Limb (tissue), 2 donors: ENCODE measurements around the gene MRPL51.

Experiments used
- DNase-seq, 2 donors: peaks; one replicate each; pipeline ENCODE4 v3.0.0-alpha.2; 2016; ENCODE audit errors: extremely low spot score in 2 of 2

The MRPL51 gene

DNA sequence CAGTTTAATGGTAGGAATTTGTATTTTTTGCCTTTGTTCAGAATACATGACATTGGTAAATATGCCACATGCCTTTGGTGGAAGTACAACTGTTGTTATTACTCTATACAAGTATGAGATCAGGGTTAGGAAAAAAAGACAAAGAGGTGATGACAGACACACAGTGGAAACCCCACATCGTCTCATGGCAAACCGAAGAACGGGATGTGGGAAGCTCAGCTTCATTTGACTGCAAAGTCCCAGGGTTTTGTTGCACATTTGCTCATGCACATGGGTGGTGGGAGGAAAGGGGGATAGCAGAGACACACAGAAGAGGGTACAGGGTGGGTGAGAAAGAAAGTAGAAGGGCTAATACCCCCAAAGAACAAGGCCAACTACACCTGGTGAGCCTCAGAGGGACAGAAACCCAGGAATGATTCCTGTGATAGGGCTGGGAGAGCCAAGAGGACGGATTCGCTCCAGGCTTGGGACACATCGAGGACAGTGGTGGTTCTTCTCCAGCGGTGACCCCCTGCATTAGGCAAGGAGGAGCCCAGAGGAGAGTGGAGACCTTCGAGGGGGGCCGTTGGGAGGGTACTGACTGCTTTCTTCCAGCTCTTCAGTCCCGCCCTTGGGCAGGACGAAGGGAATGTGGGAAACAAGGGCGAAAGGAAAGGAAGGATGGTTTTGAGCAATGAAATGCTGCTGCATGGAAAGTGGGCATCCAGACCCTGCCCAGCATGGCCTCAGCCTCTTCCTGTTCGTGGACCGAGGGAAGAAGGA lies 30.6 kb downstream of the MRPL51 start:
- no peak for DNase-seq

DNA sequence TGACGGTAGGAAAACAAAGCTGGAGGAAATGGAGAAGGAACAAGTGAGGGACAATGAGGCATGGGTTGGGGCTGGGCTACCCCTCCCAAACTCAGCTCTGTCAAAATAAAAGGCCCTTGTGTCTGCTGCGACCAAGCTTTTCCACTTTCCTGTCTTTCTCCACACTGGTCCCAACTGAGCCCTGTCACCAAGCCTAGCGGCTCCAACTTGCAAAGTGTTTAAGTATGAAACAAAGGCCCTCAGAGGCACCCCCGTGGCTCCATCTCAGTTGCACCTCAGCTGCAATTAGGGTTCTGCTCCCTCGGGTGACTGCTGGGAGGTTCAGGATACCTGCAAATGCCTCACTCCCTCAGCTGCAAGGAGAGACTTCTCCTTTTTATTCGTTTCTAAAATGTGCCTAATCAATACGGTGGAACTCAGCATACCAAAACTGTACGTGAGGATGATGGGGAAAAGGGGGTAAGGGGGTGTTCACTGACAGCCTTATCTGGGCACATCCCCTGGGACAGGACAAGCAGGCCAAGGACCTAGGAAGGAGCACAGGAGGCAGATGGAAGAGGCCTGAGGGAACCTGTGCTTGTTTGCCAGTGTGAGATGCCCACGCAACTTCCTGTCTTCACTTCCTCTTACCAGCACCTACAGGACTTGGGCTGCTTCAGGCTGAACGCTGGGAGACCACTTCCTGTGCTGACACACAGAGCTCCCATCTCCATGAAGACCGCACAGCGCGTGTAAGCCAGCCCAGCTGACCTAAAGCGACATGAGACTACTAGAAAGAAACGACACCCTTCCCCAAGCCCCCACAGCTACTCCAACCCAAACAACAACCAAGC lies 31.4 kb downstream of the MRPL51 start:
- DNase-seq = no peak

DNA sequence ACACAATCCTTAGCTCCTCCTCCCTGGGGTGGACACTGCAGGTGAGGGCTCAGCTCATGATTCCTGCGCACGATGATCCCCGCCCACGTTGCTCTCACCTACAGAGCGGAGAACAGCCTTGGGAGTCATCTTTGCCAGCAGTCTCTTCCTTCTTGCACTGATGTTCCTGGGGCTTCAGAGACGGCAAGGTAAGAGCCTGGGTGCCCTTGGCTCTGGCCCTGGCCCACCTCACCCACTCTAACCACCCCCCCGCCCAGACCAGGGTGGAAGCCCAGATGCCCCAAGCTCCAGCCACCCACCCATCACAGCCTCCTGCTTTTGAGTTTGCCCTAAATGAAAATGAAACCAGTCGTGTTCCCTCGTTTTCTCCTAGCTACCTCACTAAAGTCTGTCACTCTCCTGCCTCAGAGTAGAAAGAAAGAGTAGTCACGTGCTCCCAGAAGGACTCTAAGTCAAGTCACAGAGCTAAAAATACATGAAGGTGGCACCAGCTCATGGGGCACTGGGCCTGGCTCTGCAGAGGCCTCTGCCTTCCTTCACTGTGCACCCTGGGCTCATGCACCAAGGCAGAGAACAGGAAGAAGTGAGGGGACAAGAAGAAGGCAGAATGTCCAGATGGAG lies 32.2 kb downstream of the MRPL51 start:
- DNase-seq = no peak

DNA sequence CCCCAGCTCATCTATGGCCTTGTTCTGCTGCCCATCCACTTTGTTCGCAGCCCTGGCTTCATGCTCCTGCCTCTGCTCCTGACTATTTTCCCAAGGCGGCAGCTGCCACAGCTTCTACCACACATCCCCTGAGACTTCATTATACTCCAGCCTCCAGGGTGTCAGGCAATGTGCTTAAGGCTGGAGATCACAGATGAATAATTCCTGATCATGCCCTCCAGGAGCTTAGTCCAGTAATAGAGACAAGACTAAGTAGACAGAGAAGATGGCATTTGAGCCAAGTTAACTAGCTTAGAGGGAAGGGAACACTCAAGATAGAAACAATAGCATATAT lies 34.1 kb downstream of the MRPL51 start:
- DNase-seq = no peak

DNA sequence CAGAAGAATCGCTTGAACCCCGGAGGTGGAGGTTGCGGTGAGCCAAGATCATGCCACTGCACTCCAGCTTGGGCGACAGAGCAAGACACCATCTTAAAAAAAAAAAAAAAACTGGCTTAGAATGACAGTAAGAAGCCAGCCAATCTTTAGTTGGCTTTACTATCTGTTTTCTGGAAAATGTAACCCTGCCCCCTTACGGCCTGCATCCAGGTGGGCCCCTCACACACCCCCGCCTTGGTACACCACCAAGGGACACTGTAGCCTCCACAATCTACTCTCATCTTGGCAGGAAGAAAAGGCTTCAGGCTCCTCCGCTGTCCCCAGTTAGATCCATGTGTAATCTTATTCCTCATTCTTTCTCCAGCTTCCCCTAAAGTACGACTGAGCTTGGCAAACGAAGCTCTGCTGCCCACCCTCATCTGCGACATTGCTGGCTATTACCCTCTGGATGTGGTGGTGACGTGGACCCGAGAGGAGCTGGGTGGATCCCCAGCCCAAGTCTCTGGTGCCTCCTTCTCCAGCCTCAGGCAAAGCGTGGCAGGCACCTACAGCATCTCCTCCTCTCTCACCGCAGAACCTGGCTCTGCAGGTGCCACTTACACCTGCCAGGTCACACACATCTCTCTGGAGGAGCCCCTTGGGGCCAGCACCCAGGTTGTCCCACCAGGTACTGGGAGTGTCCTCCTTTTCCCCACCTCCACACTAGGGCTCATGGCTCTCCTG lies 34.6 kb downstream of the MRPL51 start:
- no peak for DNase-seq

DNA sequence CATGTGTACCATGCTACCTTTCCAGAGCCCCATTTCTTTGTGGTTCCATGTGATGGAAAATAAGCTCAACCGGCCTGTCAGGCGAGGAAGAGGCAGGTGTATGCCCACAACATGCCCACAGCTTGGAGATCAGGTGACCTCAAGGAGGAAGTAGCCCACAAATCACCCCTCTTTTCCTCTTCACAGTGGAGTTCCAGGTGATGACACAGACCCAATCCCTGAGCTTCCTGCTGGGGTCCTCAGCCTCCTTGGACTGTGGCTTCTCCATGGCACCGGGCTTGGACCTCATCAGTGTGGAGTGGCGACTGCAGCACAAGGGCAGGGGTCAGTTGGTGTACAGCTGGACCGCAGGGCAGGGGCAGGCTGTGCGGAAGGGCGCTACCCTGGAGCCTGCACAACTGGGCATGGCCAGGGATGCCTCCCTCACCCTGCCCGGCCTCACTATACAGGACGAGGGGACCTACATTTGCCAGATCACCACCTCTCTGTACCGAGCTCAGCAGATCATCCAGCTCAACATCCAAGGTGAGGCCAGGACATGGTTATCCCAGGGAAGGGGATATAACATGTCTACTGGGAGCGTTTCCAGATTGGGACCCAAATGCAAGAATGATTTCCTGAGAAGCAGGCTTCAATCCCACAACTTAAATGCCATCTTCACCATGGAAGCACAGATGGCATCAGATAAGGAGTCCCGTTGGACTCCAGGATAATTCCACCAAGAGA lies 35.7 kb downstream of the MRPL51 start:
- DNase-seq = no peak

DNA sequence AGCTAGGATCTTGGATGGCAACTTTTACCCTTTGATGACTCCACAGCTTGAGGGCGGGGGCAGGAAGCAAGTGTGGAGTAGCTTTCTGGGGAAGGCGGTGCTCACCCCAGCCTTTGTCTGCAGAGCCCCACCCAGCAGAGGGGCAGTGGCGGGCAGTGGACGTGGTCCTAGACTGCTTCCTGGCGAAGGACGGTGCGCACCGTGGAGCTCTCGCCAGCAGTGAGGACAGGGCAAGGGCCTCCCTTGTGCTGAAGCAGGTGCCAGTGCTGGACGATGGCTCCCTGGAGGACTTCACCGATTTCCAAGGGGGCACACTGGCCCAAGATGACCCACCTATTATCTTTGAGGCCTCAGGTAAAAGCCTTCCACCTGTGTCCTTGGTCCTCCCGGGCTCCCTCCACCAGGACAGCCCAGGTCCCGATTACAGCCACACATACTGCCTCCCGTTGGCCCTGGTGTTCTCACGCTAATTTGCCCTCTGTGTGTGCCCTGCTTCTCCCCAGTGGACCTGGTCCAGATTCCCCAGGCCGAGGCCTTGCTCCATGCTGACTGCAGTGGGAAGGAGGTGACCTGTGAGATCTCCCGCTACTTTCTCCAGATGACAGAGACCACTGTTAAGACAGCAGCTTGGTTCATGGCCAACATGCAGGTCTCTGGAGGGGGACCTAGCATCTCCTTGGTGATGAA lies 40.0 kb downstream of the MRPL51 start:
- DNase-seq = no peak

DNA sequence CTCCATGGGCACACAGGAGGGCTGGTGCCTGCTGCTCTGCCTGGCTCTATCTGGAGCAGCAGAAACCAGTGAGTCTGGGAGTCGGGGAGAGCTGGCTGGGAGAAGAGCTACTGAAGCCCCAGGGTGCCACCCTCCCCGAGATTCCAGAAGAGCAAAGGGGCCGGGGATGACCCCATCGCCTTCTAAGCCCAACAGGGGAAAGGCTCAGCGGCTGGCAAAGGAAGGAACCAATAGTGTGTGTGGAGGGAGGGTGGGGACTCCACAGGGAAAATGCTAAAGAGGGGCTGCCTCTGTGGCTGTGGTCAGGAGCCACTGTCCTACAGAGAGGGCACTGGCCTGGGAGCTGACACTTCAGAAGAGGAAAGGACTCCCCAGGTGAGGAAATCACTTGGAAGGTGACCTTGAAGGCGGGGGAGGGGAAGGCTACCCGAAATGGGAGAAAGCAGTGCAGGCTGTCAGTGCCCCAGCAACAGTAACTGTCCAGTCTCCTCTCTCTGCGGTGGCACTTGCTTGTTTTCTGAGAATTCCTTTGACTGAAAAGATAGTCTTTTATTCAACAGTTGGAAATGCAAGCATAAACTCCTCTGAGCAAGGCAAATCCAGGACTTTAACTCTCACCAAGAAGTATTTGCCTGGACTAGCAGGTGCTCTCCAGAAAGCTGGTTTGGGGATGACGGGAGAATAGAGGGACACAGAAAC lies 40.7 kb downstream of the MRPL51 start:
- no peak for DNase-seq

DNA sequence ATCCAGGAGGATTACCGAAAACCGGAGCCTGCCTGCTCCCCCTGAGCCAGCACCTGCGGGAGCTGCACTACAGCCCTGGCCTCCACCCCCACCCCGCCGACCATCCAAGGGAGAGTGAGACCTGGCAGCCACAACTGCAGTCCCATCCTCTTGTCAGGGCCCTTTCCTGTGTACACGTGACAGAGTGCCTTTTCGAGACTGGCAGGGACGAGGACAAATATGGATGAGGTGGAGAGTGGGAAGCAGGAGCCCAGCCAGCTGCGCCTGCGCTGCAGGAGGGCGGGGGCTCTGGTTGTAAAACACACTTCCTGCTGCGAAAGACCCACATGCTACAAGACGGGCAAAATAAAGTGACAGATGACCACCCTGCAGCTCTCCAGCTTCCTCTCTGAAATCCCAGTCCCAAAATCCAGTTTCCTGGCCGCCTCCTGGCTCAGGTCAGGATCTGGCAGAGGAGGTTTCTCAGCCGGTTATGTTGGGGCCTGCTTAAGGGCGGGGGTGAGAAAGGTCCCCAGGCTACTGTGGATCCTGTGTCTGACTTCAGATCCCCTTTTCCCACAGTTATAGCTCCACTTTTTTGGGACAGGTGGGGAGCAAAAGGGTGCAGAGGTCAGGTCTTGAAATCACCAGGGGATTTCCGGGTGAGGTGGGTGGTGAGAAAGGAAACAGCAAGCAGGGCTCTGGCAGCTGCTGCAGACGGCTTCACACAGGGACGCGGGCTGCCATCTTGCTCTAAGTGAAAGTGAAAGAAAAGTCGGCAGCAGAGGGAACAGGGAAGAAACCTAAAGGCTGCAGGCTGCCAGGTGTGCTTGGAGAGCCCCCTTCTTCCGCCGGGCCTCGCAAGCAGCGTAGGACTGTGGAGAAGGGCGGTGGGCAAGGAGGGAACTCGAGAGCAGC lies 41.5 kb downstream of the MRPL51 start, which contains the start of gene TAPBPL:
Gene TAPBPL, plus strand, starts transcription at position 695 of the 897 bp plus-strand sequence. CDS start 207 bp downstream, outside the sequence.
- DNase-seq = peak; percentile 87 to 88

DNA sequence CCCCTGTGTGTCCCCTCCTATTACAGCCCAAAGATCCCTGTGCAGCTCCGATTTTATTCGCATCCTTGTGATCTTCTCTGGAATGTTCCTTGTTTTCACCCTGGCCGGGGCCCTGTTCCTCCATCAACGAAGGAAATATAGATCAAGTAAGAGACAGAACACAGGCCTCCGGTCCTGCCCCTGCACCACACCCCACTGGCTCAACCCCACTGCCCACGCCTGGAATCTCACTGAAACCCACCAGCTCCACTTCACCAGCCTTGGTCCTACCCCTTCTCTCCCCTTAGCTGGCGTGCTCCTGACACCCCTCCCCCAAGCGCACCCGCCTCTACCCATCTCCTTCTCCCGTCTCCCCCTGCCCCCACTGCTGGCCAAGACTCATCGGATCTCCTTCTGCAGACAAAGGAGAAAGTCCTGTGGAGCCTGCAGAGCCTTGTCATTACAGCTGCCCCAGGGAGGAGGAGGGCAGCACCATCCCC lies 42.2 kb downstream of the MRPL51 start:
- no peak for DNase-seq

DNA sequence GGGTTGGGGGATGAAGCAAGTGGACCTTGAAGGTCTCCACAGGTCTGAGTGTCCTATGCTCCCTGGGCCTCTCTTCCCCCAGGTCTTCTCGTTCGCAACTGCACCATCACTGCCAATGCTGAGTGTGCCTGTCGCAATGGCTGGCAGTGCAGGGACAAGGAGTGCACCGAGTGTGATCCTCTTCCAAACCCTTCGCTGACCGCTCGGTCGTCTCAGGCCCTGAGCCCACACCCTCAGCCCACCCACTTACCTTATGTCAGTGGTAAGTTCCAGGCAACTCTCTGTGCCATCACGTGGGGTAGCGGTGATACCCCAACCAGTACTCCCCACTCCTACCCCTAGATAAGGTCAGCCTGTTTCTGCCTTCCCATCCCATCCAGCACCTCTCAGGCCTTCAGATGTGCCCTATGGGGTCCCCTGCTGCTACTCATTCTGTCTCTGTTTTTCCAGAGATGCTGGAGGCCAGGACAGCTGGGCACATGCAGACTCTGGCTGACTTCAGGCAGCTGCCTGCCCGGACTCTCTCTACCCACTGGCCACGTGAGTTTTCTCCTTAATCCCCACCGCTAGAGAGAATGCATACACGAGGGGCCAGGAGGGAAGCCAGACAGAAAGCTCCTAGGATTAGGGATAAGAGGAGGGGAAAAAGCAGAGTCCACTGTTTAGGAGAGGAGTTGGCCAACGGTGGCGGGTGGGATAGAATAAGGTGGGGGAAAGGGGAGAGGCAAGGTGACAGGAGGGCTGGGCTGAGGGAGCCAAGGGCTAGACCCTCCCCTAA lies 42.8 kb downstream of the MRPL51 start:
- DNase-seq = no peak

DNA sequence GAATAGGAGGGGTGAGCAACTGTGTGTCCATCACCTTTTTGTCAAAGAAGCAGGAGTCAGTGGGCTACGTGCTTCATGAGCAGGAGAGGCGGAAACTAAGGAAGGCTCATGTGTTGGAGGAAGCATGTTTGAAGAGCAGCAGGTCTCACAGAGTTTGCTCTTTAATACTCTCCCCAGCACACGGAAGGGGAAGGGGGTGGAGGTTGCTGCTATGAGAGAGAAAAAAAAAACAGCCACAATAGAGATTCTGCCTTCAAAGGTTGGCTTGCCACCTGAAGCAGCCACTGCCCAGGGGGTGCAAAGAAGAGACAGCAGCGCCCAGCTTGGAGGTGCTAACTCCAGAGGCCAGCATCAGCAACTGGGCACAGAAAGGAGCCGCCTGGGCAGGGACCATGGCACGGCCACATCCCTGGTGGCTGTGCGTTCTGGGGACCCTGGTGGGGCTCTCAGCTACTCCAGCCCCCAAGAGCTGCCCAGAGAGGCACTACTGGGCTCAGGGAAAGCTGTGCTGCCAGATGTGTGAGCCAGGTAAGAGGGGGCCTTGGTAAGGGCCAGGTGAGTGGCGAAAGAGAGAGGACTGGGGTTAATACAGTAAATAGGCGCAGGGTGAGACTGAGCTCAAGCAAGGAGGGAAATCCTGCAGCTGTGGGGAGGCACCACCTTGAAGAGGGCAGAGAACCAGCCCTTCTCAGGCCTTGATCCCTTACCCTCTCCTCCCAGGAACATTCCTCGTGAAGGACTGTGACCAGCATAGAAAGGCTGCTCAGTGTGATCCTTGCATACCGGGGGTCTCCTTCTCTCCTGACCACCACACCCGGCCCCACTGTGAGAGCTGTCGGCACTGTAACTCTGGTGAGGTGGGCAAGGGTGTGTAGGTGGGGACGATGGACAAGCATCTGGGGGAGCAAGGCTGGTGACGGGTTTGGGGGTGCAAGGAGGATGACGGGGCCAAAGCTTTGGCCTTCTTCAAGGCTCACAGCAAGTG lies 48.1 kb downstream of the MRPL51 start, which contains the start of gene CD27:
Gene CD27, plus strand, starts transcription at position 252 of the 985 bp plus-strand sequence. Its CDS starts 141 bp downstream, at position 393.
- DNase-seq = no peak

DNA sequence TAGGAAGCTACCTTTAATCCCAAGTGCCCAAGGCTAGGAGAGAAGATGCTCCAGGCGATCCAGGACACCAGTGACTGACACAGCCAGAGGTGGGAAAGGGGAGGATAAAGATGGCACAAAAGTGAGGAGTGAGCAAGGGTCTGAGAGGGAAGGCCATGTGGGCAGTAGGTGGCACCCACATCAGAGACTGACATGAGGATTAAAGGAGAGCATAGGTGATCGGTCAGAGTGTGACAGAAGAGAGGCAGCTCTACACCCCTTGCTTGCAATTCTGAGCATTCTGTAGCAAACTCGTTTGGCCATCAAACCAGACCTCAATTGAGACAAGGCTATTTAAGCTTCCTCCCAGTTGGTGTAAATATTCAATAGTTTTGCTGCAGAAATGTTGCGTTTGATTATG lies 49.0 kb downstream of the MRPL51 start:
- DNase-seq = no peak

DNA sequence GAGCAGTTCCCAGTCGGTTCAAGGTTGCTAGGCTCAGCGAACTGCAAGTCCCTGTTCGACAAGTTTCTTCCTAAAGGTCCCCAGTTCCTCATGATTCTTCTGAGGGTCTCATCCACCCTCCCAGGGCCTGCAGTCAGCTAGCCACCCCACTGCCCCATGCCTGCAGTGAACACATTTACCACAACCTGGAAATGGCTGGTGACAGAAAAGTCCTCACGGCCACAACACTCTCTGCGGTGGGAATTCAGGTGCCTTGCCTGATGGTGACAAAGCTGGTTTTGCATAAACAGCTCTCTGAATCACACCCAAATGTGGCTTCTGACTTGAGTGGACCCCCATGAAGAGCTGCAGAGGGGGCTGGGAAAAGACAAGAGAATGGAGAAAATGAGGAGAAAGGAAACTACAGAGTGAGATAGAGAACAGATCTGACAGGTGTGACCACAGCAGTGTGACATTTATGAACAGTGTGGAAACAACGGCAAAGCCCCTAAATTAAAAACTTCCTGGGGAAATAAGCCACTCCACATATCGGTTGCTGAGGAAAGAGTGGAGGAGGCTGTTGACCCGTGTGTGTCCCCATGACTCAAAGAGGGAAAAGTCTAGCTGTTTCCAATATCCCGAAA lies 49.6 kb downstream of the MRPL51 start:
- DNase-seq = no peak

DNA sequence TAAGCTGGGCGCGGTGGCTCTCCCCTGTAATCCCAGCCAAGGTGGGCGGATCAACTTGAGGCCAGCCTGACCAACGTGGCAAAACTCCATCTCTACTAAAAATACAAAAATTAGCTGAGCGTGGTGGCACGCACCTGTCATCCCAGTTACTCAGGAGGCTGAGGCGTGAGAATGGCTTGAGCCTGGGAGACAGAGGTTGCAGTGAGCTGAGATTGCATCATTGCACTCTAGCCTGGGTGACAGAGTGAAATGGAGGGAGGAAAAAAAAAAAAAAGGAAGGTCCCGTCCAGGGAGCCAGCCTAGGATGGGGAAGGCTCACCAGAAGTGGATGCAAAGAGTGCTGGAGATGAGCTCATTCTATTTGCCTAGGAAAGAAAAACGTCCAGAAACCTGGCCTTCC lies 50.2 kb downstream of the MRPL51 start:
- no peak for DNase-seq
